H9 (cell line): ENCODE measurements around the gene ENKD1. TPM values are rescaled to one million over a fixed set of nuclear protein-coding genes. Genes with fewer than 3 reads are reported as not detected.

Source experiments
- DNase-seq: peaks from one replicate; pipeline ENCODE4 v3.0.0-alpha.2; 2017
- H2AFZ ChIP-seq: one replicate; pipeline ENCODE4 v1.6.1; 2013; ENCODE audit warnings: mild to moderate bottlenecking, low read length, control low read depth, moderate library complexity
- H2AK5ac ChIP-seq: 2 replicates; pipeline ENCODE4 v1.6.1; 2013; ENCODE audit warnings: low read length, control low read depth, mixed read lengths; ENCODE audit not compliant: insufficient read length
- H2BK120ac ChIP-seq: one replicate; pipeline ENCODE4 v1.6.1; 2013; ENCODE audit warnings: low read depth, mild to moderate bottlenecking, low read length, control low read depth, inconsistent platforms; ENCODE audit not compliant: poor library complexity, severe bottlenecking
- H2BK12ac ChIP-seq: 2 replicates; pipeline ENCODE4 v1.6.1; 2013; ENCODE audit warnings: low read length, control low read depth, mixed read lengths, low read depth; ENCODE audit not compliant: insufficient read length
- H2BK15ac ChIP-seq: 2 replicates; pipeline ENCODE4 v1.6.1; 2013; ENCODE audit warnings: low read depth, low read length, control low read depth
- H2BK20ac ChIP-seq: one replicate; pipeline ENCODE4 v1.6.1; 2013; ENCODE audit warnings: low read depth, mild to moderate bottlenecking, low read length, control low read depth, inconsistent platforms; ENCODE audit not compliant: poor library complexity, severe bottlenecking
- H2BK5ac ChIP-seq: 2 replicates; pipeline ENCODE4 v1.6.1; 2013; ENCODE audit warnings: low read length, control low read depth, mixed read lengths; ENCODE audit not compliant: insufficient read length
- H3K14ac ChIP-seq: 2 replicates; pipeline ENCODE4 v1.6.1; 2013; ENCODE audit warnings: low read length, control low read depth; ENCODE audit not compliant: insufficient read depth
- H3K18ac ChIP-seq: 2 replicates; pipeline ENCODE4 v1.6.1; 2013; ENCODE audit warnings: low read depth, mild to moderate bottlenecking, mixed read lengths, low read length, control low read depth; ENCODE audit not compliant: insufficient read length
- H3K23ac ChIP-seq: 2 replicates; pipeline ENCODE4 v1.6.1; 2013; ENCODE audit warnings: low read length, control low read depth, mixed read lengths, low read depth; ENCODE audit not compliant: insufficient read length
- H3K23me2 ChIP-seq: 2 replicates; pipeline ENCODE4 v1.6.1; 2013; ENCODE audit warnings: low read depth, mild to moderate bottlenecking, mixed read lengths, low read length, control low read depth; ENCODE audit not compliant: insufficient read length, poor library complexity, severe bottlenecking
- H3K27ac ChIP-seq: 2 replicates; pipeline ENCODE4 v1.5.1; 2013; ENCODE audit warnings: low read length, control low read depth, mixed read lengths, low read depth; ENCODE audit not compliant: insufficient read length
- H3K27me3 ChIP-seq: 2 replicates; pipeline ENCODE4 v1.6.1; 2013; ENCODE audit warnings: low read length, control low read depth, inconsistent platforms; ENCODE audit not compliant: insufficient read depth
- H3K4ac ChIP-seq: 2 replicates; pipeline ENCODE4 v1.6.1; 2013; ENCODE audit warnings: low read depth, mild to moderate bottlenecking, control low read depth, inconsistent platforms, low read length, moderate library complexity
- H3K4me1 ChIP-seq: 2 replicates; pipeline ENCODE4 v1.6.1; 2013; ENCODE audit warnings: low read length, control low read depth, inconsistent platforms; ENCODE audit not compliant: insufficient read depth
- H3K4me2 ChIP-seq: 2 replicates; pipeline ENCODE4 v1.6.1; 2013; ENCODE audit warnings: low read length, control low read depth, mixed read lengths; ENCODE audit not compliant: insufficient read length, insufficient read depth
- H3K56ac ChIP-seq: 2 replicates; pipeline ENCODE4 v1.6.1; 2013; ENCODE audit warnings: low read depth, mild to moderate bottlenecking, mixed read lengths, low read length, control low read depth; ENCODE audit not compliant: insufficient read length
- H3K79me1 ChIP-seq: 2 replicates; pipeline ENCODE4 v1.6.1; 2013; ENCODE audit warnings: low read depth, mild to moderate bottlenecking, moderate library complexity, low read length, control low read depth, inconsistent platforms; ENCODE audit not compliant: insufficient read depth, poor library complexity, severe bottlenecking
- H3K79me2 ChIP-seq: 2 replicates; pipeline ENCODE4 v1.6.1; 2013; ENCODE audit warnings: low read length, control low read depth, inconsistent platforms; ENCODE audit not compliant: insufficient read depth
- H3K9ac ChIP-seq: 2 replicates; pipeline ENCODE4 v1.6.1; 2013; ENCODE audit warnings: low read length, control low read depth, mixed read lengths; ENCODE audit not compliant: insufficient read length; ENCODE audit errors: extremely low read depth
- H3K9me3 ChIP-seq: one replicate; pipeline ENCODE4 v1.6.1; 2013; ENCODE audit warnings: low read depth, low read length, inconsistent platforms; ENCODE audit not compliant: control insufficient read depth
- H3T11ph ChIP-seq: one replicate; pipeline ENCODE4 v1.6.1; 2013; ENCODE audit warnings: mild to moderate bottlenecking, low read length, control low read depth, inconsistent platforms
- H4K20me1 ChIP-seq: one replicate; pipeline ENCODE4 v1.6.1; 2013; ENCODE audit not compliant: control insufficient read depth, insufficient read length, insufficient read depth
- H4K5ac ChIP-seq: 2 replicates; pipeline ENCODE4 v1.6.1; 2013; ENCODE audit warnings: low read depth, mild to moderate bottlenecking, mixed read lengths, low read length, control low read depth; ENCODE audit not compliant: insufficient read length
- H4K8ac ChIP-seq: replicated peaks from 2 replicates; pipeline ENCODE4 v1.6.1; 2013; ENCODE audit warnings: low read length, control low read depth, mixed read lengths, low read depth; ENCODE audit not compliant: insufficient read length
- H4K91ac ChIP-seq: 2 replicates; pipeline ENCODE4 v1.6.1; 2013; ENCODE audit warnings: low read depth, mild to moderate bottlenecking, moderate library complexity, mixed read lengths, low read length, control low read depth; ENCODE audit not compliant: insufficient read length
- H3K27ac Mint-ChIP-seq, 3 experiments: 2 replicates in 2 of 3; 3 replicates in 1 of 3; pipeline ENCODE4 v1.8.0; 2020 to 2021; ENCODE audit warnings: mixed read lengths in 3 of 3, mild to moderate bottlenecking in 1 of 3, moderate library complexity in 1 of 3
- H3K27me3 Mint-ChIP-seq: 2 replicates; pipeline ENCODE4 v1.8.0; 2021; ENCODE audit warnings: low read depth, mild to moderate bottlenecking, moderate library complexity, mixed read lengths
- H3K36me3 Mint-ChIP-seq, 3 experiments: 2 replicates in 2 of 3; 3 replicates in 1 of 3; pipeline ENCODE4 v1.8.0; 2020 to 2021; ENCODE audit warnings: low read depth in 3 of 3, mixed read lengths in 3 of 3; ENCODE audit not compliant: insufficient read depth in 1 of 3
- H3K4me1 Mint-ChIP-seq, 2 experiments: 2 replicates each; pipeline ENCODE4 v1.8.0; 2020; ENCODE audit warnings: mixed read lengths in 2 of 2
- H3K4me3 Mint-ChIP-seq, 2 experiments: 2 replicates in 1 of 2; 3 replicates in 1 of 2; pipeline ENCODE4 v1.8.0; 2020 to 2021; ENCODE audit warnings: mild to moderate bottlenecking in 2 of 2, mixed read lengths in 2 of 2, moderate library complexity in 1 of 2
- H3K9me3 Mint-ChIP-seq, 2 experiments: 2 replicates in 1 of 2; 3 replicates in 1 of 2; pipeline ENCODE4 v1.8.0; 2020; ENCODE audit warnings: mild to moderate bottlenecking in 2 of 2, mixed read lengths in 2 of 2, moderate library complexity in 1 of 2
- WGBS: extraction: QIAGEN DNeasy Blood & Tissue Kit; methylation state at CpG from one replicate; pipeline ENCODE4 v1.1.7; 2013; ENCODE audit warnings: missing lambda C conversion rate, low lambda C conversion rate, mixed read lengths; ENCODE audit not compliant: insufficient read length; ENCODE audit errors: extremely low coverage; 5-methylcytosine and 5-hydroxymethylcytosine counted together
- total RNA-seq: library from RNA; stranded (reverse); gene quantifications from 2 replicates; pipeline ENCODE4 v1.2.1, GENCODE V29; 2021
- TF ChIP-seq, protein P1 (sequence below): fragments of 200-600 bp; sonication (generic); conservative IDR thresholded peaks from 3 replicates; pipeline ENCODE4 v1.8.0; 2021; ENCODE audit warnings: antibody characterized with exemption, mild to moderate bottlenecking

The ENKD1 gene
- total RNA-seq, 1 experiment from 2014 or later, result 9.5 TPM

- H3T11ph ChIP-seq, result no peak overlapping the region
- no peaks in the 10 kb centered on the region for H3K79me1 ChIP-seq
- H4K8ac ChIP-seq, result no peak overlapping the region
- Mint-ChIP-seq H3K27ac (peak overlapping the region in 1 of 3 experiments; percentile 1; a peak in 2 of 7 replicates), H3K9me3 (no peaks in the 10 kb centered on the region), H3K4me3 (no peak overlapping the region; a peak in 1 of 5 replicates), H3K36me3 (peaks cover 0 to 4% (median 2%) of the 10 kb centered on the region in 3 experiments; a peak in 3 of 7 replicates), H3K4me1 (peaks cover 2 to 4% of the 10 kb centered on the region in 2 experiments; a peak in 1 of 4 replicates), H3K27me3 (no peaks in the 10 kb centered on the region)
- H2AFZ ChIP-seq, result no peak overlapping the region
- DNase-seq, result no peak
- H3K4me2 ChIP-seq, result no peak overlapping the region
- no peak overlapping the region for H3K23ac ChIP-seq
- no peak overlapping the region for H2AK5ac ChIP-seq
- no peak overlapping the region for H4K5ac ChIP-seq
- no peak overlapping the region for H3K4ac ChIP-seq
- peaks cover 3% of the 10 kb centered on the region for H4K20me1 ChIP-seq
- no peaks in the 10 kb centered on the region for H3K27me3 ChIP-seq
- no peaks in the 10 kb centered on the region for H3K9me3 ChIP-seq
- H3K56ac ChIP-seq, result no peak overlapping the region
- H4K91ac ChIP-seq, result no peak overlapping the region
- no peak overlapping the region for H3K14ac ChIP-seq
- no CpG with 5 or more reads among the region's 4 CpGs for WGBS
- H3K4me1 ChIP-seq, result no peaks in the 10 kb centered on the region
- no peaks in the 10 kb centered on the region for H3K79me2 ChIP-seq
- H2BK5ac ChIP-seq, result no peak overlapping the region
- H2BK15ac ChIP-seq, result no peak overlapping the region
- no peak overlapping the region for H3K18ac ChIP-seq
- no peak overlapping the region for H2BK120ac ChIP-seq
- H2BK20ac ChIP-seq, result no peak overlapping the region
- TF ChIP-seq, protein P1, sequence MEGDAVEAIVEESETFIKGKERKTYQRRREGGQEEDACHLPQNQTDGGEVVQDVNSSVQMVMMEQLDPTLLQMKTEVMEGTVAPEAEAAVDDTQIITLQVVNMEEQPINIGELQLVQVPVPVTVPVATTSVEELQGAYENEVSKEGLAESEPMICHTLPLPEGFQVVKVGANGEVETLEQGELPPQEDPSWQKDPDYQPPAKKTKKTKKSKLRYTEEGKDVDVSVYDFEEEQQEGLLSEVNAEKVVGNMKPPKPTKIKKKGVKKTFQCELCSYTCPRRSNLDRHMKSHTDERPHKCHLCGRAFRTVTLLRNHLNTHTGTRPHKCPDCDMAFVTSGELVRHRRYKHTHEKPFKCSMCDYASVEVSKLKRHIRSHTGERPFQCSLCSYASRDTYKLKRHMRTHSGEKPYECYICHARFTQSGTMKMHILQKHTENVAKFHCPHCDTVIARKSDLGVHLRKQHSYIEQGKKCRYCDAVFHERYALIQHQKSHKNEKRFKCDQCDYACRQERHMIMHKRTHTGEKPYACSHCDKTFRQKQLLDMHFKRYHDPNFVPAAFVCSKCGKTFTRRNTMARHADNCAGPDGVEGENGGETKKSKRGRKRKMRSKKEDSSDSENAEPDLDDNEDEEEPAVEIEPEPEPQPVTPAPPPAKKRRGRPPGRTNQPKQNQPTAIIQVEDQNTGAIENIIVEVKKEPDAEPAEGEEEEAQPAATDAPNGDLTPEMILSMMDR, result no peak
- no peak overlapping the region for H3K27ac ChIP-seq
- H3K23me2 ChIP-seq, result no peaks in the 10 kb centered on the region
- no peak overlapping the region for H3K9ac ChIP-seq
- H2BK12ac ChIP-seq, result no peak overlapping the region
These were observed 5.8 kb upstream of the ENKD1 start for GRCh38 chr16:67672306-67672705.
